Erythroblast (primary cell): Measurements from ENCODE around the gene ZNF594.

Experiments
- GATA1 ChIP-seq: IDR thresholded peaks from 2 replicates; pipeline ENCODE4 v1.6.1; 2011; ENCODE audit warnings: low read depth, mild to moderate bottlenecking, control low read depth, low read length, moderate library complexity
- POLR2A ChIP-seq: IDR thresholded peaks from 2 replicates; pipeline ENCODE4 v1.6.1; 2011; ENCODE audit warnings: mild to moderate bottlenecking, low read length

- TF ChIP-seq POLR2A = no peak
- TF ChIP-seq GATA1 = no peak
Observed at GRCh38 chr17:5220074-5220473, 28.4 kb upstream of the ZNF594 start.
